Caco-2 (cell line): Measurements from ENCODE around the gene RCOR3. TPM values are rescaled to one million over a fixed set of nuclear protein-coding genes. Genes with fewer than 3 reads are reported as not detected.
"Not testable (repeated sequence)": the region's sequence is repeated elsewhere in the genome, so short reads cannot be mapped to it uniquely, and the experiment has no call there.

Source experiments
- BruUV-seq: library from RNA; stranded (reverse); fragments of 400-500 nt; replicated peaks from 2 replicates; lab custom pipeline; 2021; lab: Mats Ljungman, UMichigan
- CTCF ChIA-PET: fragments of 300-600 bp; sonication (Branson Sonifier 250); formaldehyde crosslinking; loops from one replicate; lab custom pipeline; 2022; ENCODE audit warnings: antibody characterized with exemption; lab: Charles Lee
- POLR2A ChIA-PET: fragments of 300-600 bp; sonication (Branson Sonifier 250); formaldehyde crosslinking; loops from one replicate; lab custom pipeline; 2022; ENCODE audit warnings: antibody characterized with exemption; lab: Charles Lee
- DNase-seq, 2 experiments: peaks; one replicate each; pipeline versions ENCODE4 v3.0.0 to v3.0.0-alpha.2; 2020 to 2022
- H3K27me3 ChIP-seq: replicated peaks from 2 replicates; pipeline ENCODE4 v1.6.0; 2011; ENCODE audit warnings: low read length; ENCODE audit not compliant: control insufficient read depth, insufficient read depth
- H3K36me3 ChIP-seq: 2 replicates; pipeline ENCODE4 v1.5.1; 2011; ENCODE audit warnings: low read length; ENCODE audit not compliant: control insufficient read depth, insufficient read depth
- H3K4me1 ChIP-seq: fragments of 250-450 bp; sonication (Bioruptor Pico); 2 replicates; pipeline ENCODE4 v1.5.1; 2020; ENCODE audit warnings: mild to moderate bottlenecking
- H3K4me3 ChIP-seq: 2 replicates; pipeline ENCODE4 v1.5.1; 2011; ENCODE audit warnings: low read depth, mild to moderate bottlenecking, control low read depth, low read length
- H3K9me3 ChIP-seq: fragments of 250-450 bp; sonication (Bioruptor Pico); 2 replicates; pipeline ENCODE4 v1.5.1; 2020; ENCODE audit warnings: mild to moderate bottlenecking, moderate library complexity
- H3K27ac Mint-ChIP-seq: one replicate; pipeline ENCODE4 v1.8.0; 2022; ENCODE audit warnings: mixed read lengths; ENCODE audit not compliant: unreplicated experiment
- H3K27me3 Mint-ChIP-seq: one replicate; pipeline ENCODE4 v1.8.0; 2022; ENCODE audit warnings: mixed read lengths; ENCODE audit not compliant: insufficient read depth, unreplicated experiment
- H3K36me3 Mint-ChIP-seq: one replicate; pipeline ENCODE4 v1.8.0; 2022; ENCODE audit warnings: mild to moderate bottlenecking, mixed read lengths; ENCODE audit not compliant: insufficient read depth, unreplicated experiment
- H3K4me1 Mint-ChIP-seq: one replicate; pipeline ENCODE4 v1.8.0; 2022; ENCODE audit warnings: low read depth, mixed read lengths; ENCODE audit not compliant: unreplicated experiment
- H3K4me3 Mint-ChIP-seq: one replicate; pipeline ENCODE4 v1.8.0; 2022; ENCODE audit warnings: mild to moderate bottlenecking, moderate library complexity, mixed read lengths; ENCODE audit not compliant: unreplicated experiment
- H3K9me3 Mint-ChIP-seq: one replicate; pipeline ENCODE4 v1.8.0; 2022; ENCODE audit warnings: mixed read lengths; ENCODE audit not compliant: unreplicated experiment
- intact Hi-C: fragments of 100-400 bp; cut with micrococcal nuclease; formaldehyde crosslinking; loops from one replicate; pipeline ENCODE4 v1.10.0; 2022; ENCODE audit not compliant: unreplicated experiment
- total RNA-seq: library from RNA; stranded (reverse); gene quantifications from 2 replicates; pipeline ENCODE4 v1.2.3, GENCODE V29; 2022
- TF ChIP-seq, protein P1 (sequence below), 2 experiments: fragments of 200-600 bp in 1 of 2; IDR thresholded peaks; 1 replicate in 1 of 2; 2 replicates in 1 of 2; pipeline versions ENCODE4 v1.5.1 to v1.8.0; 2011 to 2022; ENCODE audit warnings: antibody characterized with exemption in 1 of 2, control low read depth in 1 of 2, inconsistent platforms in 1 of 2, low read depth in 1 of 2, low read length in 1 of 2, mild to moderate bottlenecking in 1 of 2, moderate library complexity in 1 of 2; ENCODE audit not compliant: insufficient read depth in 1 of 2, severe bottlenecking in 1 of 2, unreplicated experiment in 1 of 2

RCOR3 gene
- total RNA-seq, 1 experiment from 2014 or later: 42.3 TPM

DNA sequence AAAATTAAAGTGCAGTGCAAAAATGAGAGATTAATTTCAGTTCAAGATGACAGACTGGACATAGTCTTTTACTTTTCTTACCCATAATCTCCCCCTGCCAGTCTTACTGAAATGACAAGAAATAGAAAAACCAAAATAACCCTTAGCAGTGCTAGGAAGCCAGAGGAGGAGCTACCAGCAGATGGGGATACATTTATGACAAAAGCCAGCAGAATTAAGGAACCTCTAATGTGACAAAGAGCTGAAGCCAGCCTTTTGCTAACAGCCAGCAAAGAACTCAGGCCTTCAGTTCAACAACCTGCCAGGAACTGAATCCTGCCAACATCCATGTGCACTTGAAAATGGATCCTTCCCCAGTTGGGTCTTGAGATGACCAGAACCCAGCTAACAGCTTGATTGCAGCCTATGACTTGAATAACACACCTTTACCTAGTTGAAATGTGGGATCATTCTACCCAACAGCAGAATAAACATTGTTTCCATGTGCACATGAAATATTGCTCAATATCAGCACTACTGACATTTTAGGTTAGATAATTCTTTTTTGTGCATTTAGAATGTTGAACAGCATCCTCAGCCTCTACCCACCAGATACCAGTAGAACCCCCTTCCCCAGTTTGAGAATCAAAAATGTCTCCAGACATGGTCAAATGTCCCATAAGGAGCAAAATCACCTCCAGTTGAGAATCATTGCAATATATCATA, 59.6 kb downstream of the RCOR3 start:
- H3K9me3 ChIP-seq: no peaks in the 10 kb centered on the region
- H3K27ac Mint-ChIP-seq: no peak overlapping the region
- intact Hi-C loops: no loop called here
- H3K27me3 Mint-ChIP-seq: no peaks in the 10 kb centered on the region
- TF ChIP-seq, protein P1, sequence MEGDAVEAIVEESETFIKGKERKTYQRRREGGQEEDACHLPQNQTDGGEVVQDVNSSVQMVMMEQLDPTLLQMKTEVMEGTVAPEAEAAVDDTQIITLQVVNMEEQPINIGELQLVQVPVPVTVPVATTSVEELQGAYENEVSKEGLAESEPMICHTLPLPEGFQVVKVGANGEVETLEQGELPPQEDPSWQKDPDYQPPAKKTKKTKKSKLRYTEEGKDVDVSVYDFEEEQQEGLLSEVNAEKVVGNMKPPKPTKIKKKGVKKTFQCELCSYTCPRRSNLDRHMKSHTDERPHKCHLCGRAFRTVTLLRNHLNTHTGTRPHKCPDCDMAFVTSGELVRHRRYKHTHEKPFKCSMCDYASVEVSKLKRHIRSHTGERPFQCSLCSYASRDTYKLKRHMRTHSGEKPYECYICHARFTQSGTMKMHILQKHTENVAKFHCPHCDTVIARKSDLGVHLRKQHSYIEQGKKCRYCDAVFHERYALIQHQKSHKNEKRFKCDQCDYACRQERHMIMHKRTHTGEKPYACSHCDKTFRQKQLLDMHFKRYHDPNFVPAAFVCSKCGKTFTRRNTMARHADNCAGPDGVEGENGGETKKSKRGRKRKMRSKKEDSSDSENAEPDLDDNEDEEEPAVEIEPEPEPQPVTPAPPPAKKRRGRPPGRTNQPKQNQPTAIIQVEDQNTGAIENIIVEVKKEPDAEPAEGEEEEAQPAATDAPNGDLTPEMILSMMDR (IDR thresholded peaks at IDR 0.05; ENCODE audit: insufficient read depth in 1 of 2, low read depth in 1 of 2, low read length in 1 of 2, severe bottlenecking in 1 of 2, unreplicated experiment in 1 of 2): no peak
- DNase-seq: no peak
- no peaks in the 10 kb centered on the region for H3K4me1 ChIP-seq
- no TSS peak for BruUV-seq
- H3K36me3 Mint-ChIP-seq: peaks cover under 1% of the 10 kb centered on the region
- CTCF ChIA-PET: interaction anchor here (0.7 kb wide), 1 partner anchor 8 kb away, joined by 4 read pairs; the partner anchor contains the start of gene TRAF5
- H3K36me3 ChIP-seq: no peaks in the 10 kb centered on the region
- H3K4me3 ChIP-seq: no peak overlapping the region
- no peaks in the 10 kb centered on the region for H3K27me3 ChIP-seq
- POLR2A ChIA-PET: no interaction called here
- H3K9me3 Mint-ChIP-seq: no peaks in the 10 kb centered on the region
- no peaks in the 10 kb centered on the region for H3K4me1 Mint-ChIP-seq
- H3K4me3 Mint-ChIP-seq: no peak overlapping the region

GRCh38 chr1:211319892-211320291, 60.7 kb downstream of the RCOR3 start:
- Mint-ChIP-seq H3K4me1 (no peaks in the 10 kb centered on the region), H3K27me3 (no peaks in the 10 kb centered on the region), H3K27ac (no peak overlapping the region), H3K4me3 (no peak overlapping the region), H3K36me3 (no peaks in the 10 kb centered on the region), H3K9me3 (no peaks in the 10 kb centered on the region)
- Histone ChIP-seq H3K4me3 (no peak overlapping the region), H3K9me3 (no peaks in the 10 kb centered on the region), H3K27me3 (no peaks in the 10 kb centered on the region), H3K36me3 (no peaks in the 10 kb centered on the region), H3K4me1 (no peaks in the 10 kb centered on the region)
- BruUV-seq: no TSS peak
- no peak for DNase-seq
- intact Hi-C loops: no loop called here
- TF ChIP-seq, protein P1 (IDR thresholded peaks at IDR 0.05; ENCODE audit: insufficient read depth in 1 of 2, low read depth in 1 of 2, low read length in 1 of 2, severe bottlenecking in 1 of 2, unreplicated experiment in 1 of 2): no peak
- CTCF ChIA-PET: no interaction called here
- POLR2A ChIA-PET: no interaction called here

DNA sequence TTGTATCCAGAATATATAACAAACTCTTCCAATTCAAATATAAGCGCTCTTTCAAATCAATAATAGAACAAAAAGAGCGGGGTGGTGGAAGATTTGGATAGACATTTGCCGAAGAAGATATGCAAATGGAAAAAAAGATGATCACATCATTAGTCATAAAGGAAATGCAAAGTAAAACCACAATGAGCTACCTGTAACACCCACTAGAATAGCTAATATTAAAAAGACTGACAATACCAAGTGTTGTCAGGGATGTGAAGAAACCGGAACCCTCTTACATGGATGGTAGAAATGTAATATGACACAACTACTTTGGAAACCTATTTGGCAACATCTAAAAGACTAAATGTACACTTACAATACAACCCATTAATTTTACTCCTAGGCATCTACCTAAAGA, 61.8 kb downstream of the RCOR3 start:
- intact Hi-C loops: no loop called here
- no peaks in the 10 kb centered on the region for H3K4me1 ChIP-seq
- no peak for DNase-seq
- no peaks in the 10 kb centered on the region for H3K36me3 ChIP-seq
- ChIA-PET POLR2A (no interaction called here), CTCF (no interaction called here)
- Mint-ChIP-seq H3K36me3 (no peaks in the 10 kb centered on the region), H3K27ac (no peak overlapping the region), H3K9me3 (no peaks in the 10 kb centered on the region), H3K27me3 (no peaks in the 10 kb centered on the region), H3K4me1 (no peaks in the 10 kb centered on the region), H3K4me3 (no peak overlapping the region)
- H3K27me3 ChIP-seq: no peaks in the 10 kb centered on the region
- no TSS peak for BruUV-seq
- TF ChIP-seq, protein P1 (IDR thresholded peaks at IDR 0.05; ENCODE audit: insufficient read depth in 1 of 2, low read depth in 1 of 2, low read length in 1 of 2, severe bottlenecking in 1 of 2, unreplicated experiment in 1 of 2): no peak
- no peak overlapping the region for H3K4me3 ChIP-seq
- H3K9me3 ChIP-seq: no peaks in the 10 kb centered on the region

DNA sequence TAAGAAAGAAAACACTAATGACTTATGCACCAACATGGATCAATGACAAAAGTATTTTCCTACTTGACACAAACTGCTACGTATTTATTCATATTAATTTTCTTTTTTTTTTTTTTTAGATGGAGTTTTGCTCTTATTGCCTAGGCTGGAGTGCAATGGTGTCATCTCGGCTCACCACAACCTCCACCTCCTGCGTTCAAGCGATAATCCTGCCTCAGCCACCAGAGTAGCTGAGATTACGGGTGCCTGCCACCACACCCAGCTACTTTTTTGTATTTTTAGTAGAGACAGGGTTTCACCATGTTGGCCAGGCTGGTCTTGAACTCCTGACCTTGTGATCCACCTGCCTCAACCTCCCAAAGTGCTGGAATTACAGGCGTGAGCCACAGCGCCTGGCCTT, 62.5 kb downstream of the RCOR3 start:
- intact Hi-C loops: loop anchor here (2.0 kb wide), 1 partner anchor 61 kb away; no protein-coding TSS in a partner anchor
- BruUV-seq, H3K4me3 Mint-ChIP-seq, H3K4me1 Mint-ChIP-seq, H3K4me1 ChIP-seq, H3K9me3 ChIP-seq, H3K36me3 Mint-ChIP-seq, H3K9me3 Mint-ChIP-seq, H3K27me3 ChIP-seq, POLR2A ChIA-PET, H3K4me3 ChIP-seq, H3K36me3 ChIP-seq, H3K27me3 Mint-ChIP-seq, DNase-seq, H3K27ac Mint-ChIP-seq: not testable (repeated sequence)
- CTCF ChIA-PET: interaction anchor here (1.4 kb wide), 1 partner anchor 155 kb away, joined by 3 read pairs; no protein-coding TSS in a partner anchor
